ENCODE data around the gene NUP188. TPM values are rescaled to one million over a fixed set of nuclear protein-coding genes. Genes with fewer than 3 reads are reported as not detected.
"Not testable (repeated sequence)": the region's sequence is repeated elsewhere in the genome, so short reads cannot be mapped to it uniquely, and the experiment has no call there.

NUP188 gene
- total RNA-seq, 1 donor from 2014 or later: 42.4 TPM

GRCh38 chr9:129030191-129030590, 82.7 kb downstream of the NUP188 start:
- H3K27me3 ChIP-seq (ENCODE audit: low read depth): no peaks in the 10 kb centered on the region
- H3K27ac ChIP-seq: no peak overlapping the region
- H3K4me1 ChIP-seq: peaks cover 19% of the 10 kb centered on the region
- TF ChIP-seq, protein P1, sequence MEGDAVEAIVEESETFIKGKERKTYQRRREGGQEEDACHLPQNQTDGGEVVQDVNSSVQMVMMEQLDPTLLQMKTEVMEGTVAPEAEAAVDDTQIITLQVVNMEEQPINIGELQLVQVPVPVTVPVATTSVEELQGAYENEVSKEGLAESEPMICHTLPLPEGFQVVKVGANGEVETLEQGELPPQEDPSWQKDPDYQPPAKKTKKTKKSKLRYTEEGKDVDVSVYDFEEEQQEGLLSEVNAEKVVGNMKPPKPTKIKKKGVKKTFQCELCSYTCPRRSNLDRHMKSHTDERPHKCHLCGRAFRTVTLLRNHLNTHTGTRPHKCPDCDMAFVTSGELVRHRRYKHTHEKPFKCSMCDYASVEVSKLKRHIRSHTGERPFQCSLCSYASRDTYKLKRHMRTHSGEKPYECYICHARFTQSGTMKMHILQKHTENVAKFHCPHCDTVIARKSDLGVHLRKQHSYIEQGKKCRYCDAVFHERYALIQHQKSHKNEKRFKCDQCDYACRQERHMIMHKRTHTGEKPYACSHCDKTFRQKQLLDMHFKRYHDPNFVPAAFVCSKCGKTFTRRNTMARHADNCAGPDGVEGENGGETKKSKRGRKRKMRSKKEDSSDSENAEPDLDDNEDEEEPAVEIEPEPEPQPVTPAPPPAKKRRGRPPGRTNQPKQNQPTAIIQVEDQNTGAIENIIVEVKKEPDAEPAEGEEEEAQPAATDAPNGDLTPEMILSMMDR (IDR thresholded peaks at IDR 0.05): no peak
- intact Hi-C loops (cut with DNase I): no loop called here
- no peak overlapping the region for H3K4me3 ChIP-seq
- H3K9me3 ChIP-seq: no peaks in the 10 kb centered on the region
- DNase-seq (no peak), ATAC-seq (no peak)
- H3K36me3 ChIP-seq: no peaks in the 10 kb centered on the region

DNA sequence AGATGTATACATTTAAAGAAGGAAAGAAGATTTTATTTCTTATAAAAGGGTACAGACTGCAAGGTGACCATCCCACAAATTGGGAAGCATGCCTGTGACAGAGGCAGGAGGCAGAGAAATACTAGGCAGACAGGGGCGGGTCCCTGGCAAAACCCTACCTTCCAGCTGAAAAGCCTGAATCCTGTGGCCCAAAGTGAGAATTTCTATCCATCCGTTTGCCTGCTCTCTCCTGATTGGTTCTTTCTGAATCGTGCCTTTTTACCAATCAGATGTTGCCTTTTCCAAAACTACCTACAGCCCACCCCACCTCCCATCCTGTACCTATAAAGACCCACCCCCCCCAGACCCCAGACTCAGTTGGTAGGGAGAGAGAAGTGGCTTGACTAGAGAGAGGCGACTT, 84.0 kb downstream of the NUP188 start:
- TF ChIP-seq, protein P1 (IDR thresholded peaks at IDR 0.05): no peak
- no peaks in the 10 kb centered on the region for H3K9me3 ChIP-seq
- no peak overlapping the region for H3K4me3 ChIP-seq
- DNase-seq (no peak), ATAC-seq (no peak)
- no peaks in the 10 kb centered on the region for H3K27me3 ChIP-seq (ENCODE audit: low read depth)
- peaks cover 12% of the 10 kb centered on the region for H3K4me1 ChIP-seq
- intact Hi-C loops (cut with DNase I): no loop called here
- no peaks in the 10 kb centered on the region for H3K36me3 ChIP-seq
- no peak overlapping the region for H3K27ac ChIP-seq

DNA sequence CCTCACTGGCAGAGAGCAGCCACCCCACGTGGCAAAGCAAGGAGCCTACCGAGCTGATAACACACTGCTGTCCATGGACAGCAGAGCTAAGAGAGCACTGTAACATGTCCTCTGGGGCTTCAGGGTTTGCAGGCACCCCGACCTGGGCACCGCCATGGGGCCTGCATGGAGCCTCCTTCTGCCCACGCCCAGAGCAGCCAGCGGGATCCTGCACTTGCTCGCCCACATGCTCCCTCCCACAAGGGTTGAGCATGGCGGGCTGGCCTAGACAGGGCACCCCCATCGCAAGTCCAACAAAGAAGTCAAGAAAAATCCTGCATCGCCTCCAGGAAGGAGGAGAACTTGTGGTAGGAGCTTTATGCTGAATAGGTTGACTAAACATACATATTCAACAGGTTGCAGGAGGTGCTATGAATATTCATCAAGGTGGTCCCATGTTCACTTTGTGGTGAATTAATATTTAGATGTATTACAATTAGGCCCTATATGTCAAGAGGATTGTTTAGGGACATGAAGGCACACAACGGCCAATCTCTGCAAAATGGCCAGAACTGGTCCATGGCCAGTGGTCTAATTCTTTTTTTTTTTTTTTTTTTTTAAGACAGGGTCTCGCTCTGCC, 85.2 kb downstream of the NUP188 start:
- Histone ChIP-seq H3K4me1 (peaks cover 7% of the 10 kb centered on the region), H3K4me3 (no peak overlapping the region), H3K27me3 (ENCODE audit: low read depth) (no peaks in the 10 kb centered on the region), H3K27ac (no peak overlapping the region), H3K36me3 (no peaks in the 10 kb centered on the region), H3K9me3 (no peaks in the 10 kb centered on the region)
- intact Hi-C loops (cut with DNase I): no loop called here
- TF ChIP-seq, protein P1 (IDR thresholded peaks at IDR 0.05): no peak
- ATAC-seq (no peak), DNase-seq (no peak)

GRCh38 chr9:129033216-129033615, 85.7 kb downstream of the NUP188 start:
- Histone ChIP-seq H3K9me3 (no peaks in the 10 kb centered on the region), H3K27me3 (ENCODE audit: low read depth) (no peaks in the 10 kb centered on the region), H3K27ac (no peak overlapping the region), H3K36me3 (no peaks in the 10 kb centered on the region), H3K4me1 (peaks cover 12% of the 10 kb centered on the region), H3K4me3 (no peak overlapping the region)
- DNase-seq (no peak), ATAC-seq (no peak)
- intact Hi-C loops (cut with DNase I): no loop called here
- TF ChIP-seq, protein P1 (IDR thresholded peaks at IDR 0.05): no peak

GRCh38 chr9:129035838-129036237, 88.3 kb downstream of the NUP188 start:
- intact Hi-C loops (cut with DNase I); H3K36me3 ChIP-seq; H3K9me3 ChIP-seq; DNase-seq; H3K27me3 ChIP-seq (ENCODE audit: low read depth): not testable (repeated sequence)
- Histone ChIP-seq H3K4me3 (peak overlapping the region; percentile 99), H3K4me1 (peaks cover 15% of the 10 kb centered on the region), H3K27ac (peak overlapping the region; percentile 84)
- ATAC-seq: peak; percentile 13 to 34

GRCh38 chr9:129036241-129036922, 88.9 kb downstream of the NUP188 start, which contains the start of gene MIGA2:
Gene MIGA2 (plus strand): TSS chr9:129036626. CDS start chr9:129040595, 3,969 bp downstream.
- Histone ChIP-seq H3K4me1 (peaks cover 15% of the 10 kb centered on the region), H3K4me3 (peak within 1 kb of the TSS; percentile 99), H3K9me3 (no peaks in the 10 kb centered on the region), H3K36me3 (peaks cover 15% of the 10 kb centered on the region), H3K27me3 (ENCODE audit: low read depth) (no peaks in the 10 kb centered on the region), H3K27ac (peak within 1 kb of the TSS; percentile 84)
- TF ChIP-seq, protein P1 (IDR thresholded peaks at IDR 0.05): no peak
- intact Hi-C loops (cut with DNase I): no loop called here
- peak; percentile 98 to 99 for ATAC-seq
- peak; percentile 99 for DNase-seq

Measured in lower lobe of right lung (tissue), 2 donors.